B cell (primary cell): ENCODE results near the gene LRRC8D. TPM values are rescaled to one million over a fixed set of nuclear protein-coding genes. Genes with fewer than 3 reads are reported as not detected.

Experiments used
- ATAC-seq: fragments of 200-7000 bp; cut with Tn5 transposase; one replicate; pipeline ENCODE4 v1.10.0; 2021; ENCODE audit warnings: low read depth, mild to moderate bottlenecking, moderate number of reproducible peaks, moderate library complexity
- CTCF ChIA-PET: fragments of 350-600 bp; sonication (Branson Sonifier 250); formaldehyde crosslinking; loops from one replicate; lab custom pipeline; 2021; ENCODE audit warnings: antibody characterized with exemption, inconsistent platforms; lab: Charles Lee
- POLR2A ChIA-PET: fragments of 350-600 bp; sonication (Branson Sonifier 250); formaldehyde crosslinking; loops from one replicate; lab custom pipeline; 2021; ENCODE audit warnings: antibody characterized with exemption; lab: Charles Lee
- DNase-seq: peaks from one replicate; pipeline ENCODE4 v3.0.0; 2013
- H2AFZ ChIP-seq: 2 replicates; pipeline ENCODE4 v1.6.1; 2012; ENCODE audit warnings: mild to moderate bottlenecking, low read depth, low read length; ENCODE audit not compliant: insufficient read depth, poor library complexity, severe bottlenecking
- H3K27ac ChIP-seq, 2 donors: 1 replicate in 1 of 2; 2 replicates in 1 of 2; pipeline ENCODE4 v1.5.1; 2012 to 2013; ENCODE audit warnings: low read length in 2 of 2, mild to moderate bottlenecking in 2 of 2, moderate library complexity in 1 of 2
- H3K27me3 ChIP-seq, 4 experiments: fragments of 200-600 bp in 1 of 4; sonication (generic) in 1 of 4; replicated peaks in 1 of 4; 1 replicate in 2 of 4; 2 replicates in 2 of 4; pipeline versions ENCODE4 v1.6.1 to v1.7.0; 2013 to 2016; ENCODE audit warnings: low read length in 3 of 4, mild to moderate bottlenecking in 2 of 4, mixed read lengths in 1 of 4, moderate library complexity in 1 of 4; ENCODE audit not compliant: insufficient read depth in 4 of 4, control insufficient read depth in 3 of 4; ENCODE audit errors: control extremely low read depth in 1 of 4
- H3K36me3 ChIP-seq, 2 experiments: replicated peaks in 1 of 2; 1 replicate in 1 of 2; 2 replicates in 1 of 2; pipeline versions ENCODE4 v1.6.1 to v1.7.1; 2013; ENCODE audit warnings: low read length in 1 of 2; ENCODE audit not compliant: insufficient read depth in 2 of 2, control insufficient read depth in 1 of 2; ENCODE audit errors: control extremely low read depth in 1 of 2, extremely low read depth in 1 of 2
- H3K4me1 ChIP-seq, 2 donors: fragments of 200-600 bp in 1 of 2; sonication (generic) in 1 of 2; 1 replicate in 1 of 2; 2 replicates in 1 of 2; pipeline versions ENCODE4 v1.5.1 to v1.6.1; 2013 to 2017; ENCODE audit warnings: low read length in 2 of 2; ENCODE audit not compliant: control insufficient read depth in 2 of 2, insufficient read depth in 2 of 2
- H3K4me2 ChIP-seq: replicated peaks from 2 replicates; pipeline ENCODE3; 2012; ENCODE audit warnings: mild to moderate bottlenecking, low read depth, low read length; ENCODE audit not compliant: poor library complexity, severe bottlenecking
- H3K4me3 ChIP-seq, 5 experiments: fragments of 200-600 bp in 1 of 5; sonication (generic) in 1 of 5; 1 replicate in 3 of 5; 2 replicates in 2 of 5; pipeline versions ENCODE4 v1.5.1 to v1.7.0; 2011 to 2016; ENCODE audit warnings: low read length in 4 of 5, mild to moderate bottlenecking in 4 of 5, low read depth in 2 of 5, control low read depth in 1 of 5, moderate library complexity in 1 of 5; ENCODE audit not compliant: insufficient read depth in 1 of 5; ENCODE audit errors: control extremely low read depth in 1 of 5, extremely low read depth in 1 of 5
- H3K79me2 ChIP-seq: fragments of 200-600 bp; sonication (generic); one replicate; pipeline ENCODE4 v1.6.0; 2016; ENCODE audit warnings: low read length; ENCODE audit not compliant: control insufficient read depth, insufficient read depth
- H3K9ac ChIP-seq: fragments of 200-600 bp; sonication (generic); 2 replicates; pipeline ENCODE4 v1.6.1; 2017; ENCODE audit warnings: mild to moderate bottlenecking, low read length, moderate library complexity
- H3K9me3 ChIP-seq, 3 donors: one replicate each; pipeline versions ENCODE4 v1.6.1 to v1.7.1; 2013; ENCODE audit warnings: low read length in 2 of 3; ENCODE audit not compliant: control insufficient read depth in 2 of 3, insufficient read depth in 1 of 3; ENCODE audit errors: control extremely low read depth in 1 of 3
- H4K20me1 ChIP-seq: 2 replicates; pipeline ENCODE4 v1.6.0; 2012; ENCODE audit warnings: mild to moderate bottlenecking, low read length; ENCODE audit not compliant: insufficient read depth, control insufficient read depth, poor library complexity, severe bottlenecking
- H3K27ac Mint-ChIP-seq: one replicate; pipeline ENCODE4 v1.8.0; 2021; ENCODE audit warnings: mixed read lengths
- H3K27me3 Mint-ChIP-seq: one replicate; pipeline ENCODE4 v1.8.0; 2021; ENCODE audit warnings: mixed read lengths
- H3K4me1 Mint-ChIP-seq: one replicate; pipeline ENCODE4 v1.8.0; 2021; ENCODE audit warnings: mixed read lengths
- H3K4me3 Mint-ChIP-seq: one replicate; pipeline ENCODE4 v1.8.0; 2021; ENCODE audit warnings: mixed read lengths
- H3K9me3 Mint-ChIP-seq: one replicate; pipeline ENCODE4 v1.8.0; 2022; ENCODE audit warnings: mixed read lengths; ENCODE audit not compliant: insufficient read depth
- CTCF ChIP-seq: fragments of 200-600 bp; IDR thresholded peaks from one replicate; pipeline ENCODE4 v1.8.0; 2022; ENCODE audit warnings: antibody characterized with exemption, mild to moderate bottlenecking
- EZH2 ChIP-seq: IDR thresholded peaks from 2 replicates; pipeline ENCODE4 v1.6.1; 2012; ENCODE audit warnings: borderline replicate concordance, low read depth, mild to moderate bottlenecking, moderate library complexity, low read length; ENCODE audit not compliant: insufficient read depth, poor library complexity, severe bottlenecking
- WGBS: methylation state at CpG from one replicate; pipeline ENCODE4 v1.1.5; 2013; ENCODE audit warnings: missing lambda C conversion rate; ENCODE audit not compliant: insufficient coverage; 5-methylcytosine and 5-hydroxymethylcytosine counted together
- intact Hi-C: fragments of 100-400 bp; cut with micrococcal nuclease; formaldehyde crosslinking; loops from one replicate; pipeline ENCODE4 v1.10.0; 2022
- polyA plus RNA-seq: library from polyadenylated mRNA; depleted of rRNA; stranded (reverse); fragments of >200 nt; gene quantifications from 2 replicates; pipeline ENCODE4 v1.2.3, GENCODE V29; 2012
- total RNA-seq, 2 donors: library from RNA; stranded (reverse); fragments of 120-200 nt in 1 of 2; gene quantifications; 1 replicate in 1 of 2; 2 replicates in 1 of 2; pipeline versions ENCODE4 v1.2.3 to v1.2.4, GENCODE V29; 2013 to 2022

LRRC8D gene
- total and polyA plus RNA-seq, 2 donors (not counting 1 experiment from before 2014, with no cell fraction given): 23.7 to 47.0 TPM

- ATAC-seq (no peak), DNase-seq (no peak)
- WGBS: no CpG with 5 or more reads among the region's 4 CpGs
- H3K4me2 ChIP-seq: no peak overlapping the region
- no peaks in the 10 kb centered on the region for H3K9me3 ChIP-seq
- ChIA-PET POLR2A (no interaction called here), CTCF (interaction anchor here (1.0 to 3.5 kb wide), 3 partner anchors 8 to 174 kb away, joined by 3 to 23 read pairs (median 3); no protein-coding TSS in a partner anchor)
- Mint-ChIP-seq H3K4me3 (no peak overlapping the region), H3K4me1 (no peaks in the 10 kb centered on the region), H3K27ac (no peak overlapping the region), H3K27me3 (peaks cover 6% of the 10 kb centered on the region), H3K9me3 (no peaks in the 10 kb centered on the region)
- no peak for TF ChIP-seq EZH2
- intact Hi-C loops: no loop called here
- H3K9ac ChIP-seq: no peak overlapping the region
- no peak overlapping the region for H2AFZ ChIP-seq
- no peak overlapping the region for H3K27ac ChIP-seq
- no peaks in the 10 kb centered on the region for H4K20me1 ChIP-seq
- no peaks in the 10 kb centered on the region for H3K36me3 ChIP-seq
- no peaks in the 10 kb centered on the region for H3K4me1 ChIP-seq
- H3K79me2 ChIP-seq: no peaks in the 10 kb centered on the region
- no peaks in the 10 kb centered on the region for H3K27me3 ChIP-seq
- H3K4me3 ChIP-seq: no peak overlapping the region
These were observed 154.8 kb downstream of the LRRC8D start for GRCh38 chr1:89975540-89976125.

DNA sequence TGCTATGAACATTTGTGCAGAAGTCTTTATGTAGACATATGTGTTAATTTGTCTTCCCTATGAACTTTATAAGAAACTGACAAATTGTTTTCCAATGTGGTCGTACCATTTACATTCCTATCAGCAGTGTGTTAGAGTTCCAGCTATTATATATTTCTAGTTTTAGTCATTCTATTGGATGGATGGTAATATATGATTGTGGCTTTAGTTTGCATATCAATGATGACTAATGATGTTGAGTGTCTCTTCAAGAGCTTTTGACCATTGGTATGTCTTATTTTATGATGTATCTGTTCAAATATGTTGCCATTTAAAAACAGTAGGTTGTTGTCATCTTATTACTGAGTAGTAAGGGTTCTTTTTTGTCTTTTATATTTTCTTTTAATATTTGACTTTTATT lies 157.9 kb downstream of the LRRC8D start:
- no peak for DNase-seq
- H3K9me3 ChIP-seq: peaks cover 0 to under 1% (median 0%) of the 10 kb centered on the region in 3 donors
- POLR2A ChIA-PET: interaction anchor here (0.6 kb wide), 1 partner anchor 46 kb away, joined by 4 read pairs; no protein-coding TSS in a partner anchor
- no peaks in the 10 kb centered on the region for H3K4me1 Mint-ChIP-seq
- no peaks in the 10 kb centered on the region for H3K27me3 ChIP-seq
- H3K4me3 ChIP-seq: no peak overlapping the region
- CTCF ChIA-PET: interaction anchor here (3.0 kb wide), 1 partner anchor 11 kb away, joined by 12 read pairs; no protein-coding TSS in a partner anchor
- intact Hi-C loops: no loop called here
- ATAC-seq: no peak
- H3K9me3 Mint-ChIP-seq: no peaks in the 10 kb centered on the region
- peaks cover 1% of the 10 kb centered on the region for H3K27me3 Mint-ChIP-seq
- no peak overlapping the region for H3K4me3 Mint-ChIP-seq
- no peak overlapping the region for H3K27ac Mint-ChIP-seq
- no peaks in the 10 kb centered on the region for H3K4me1 ChIP-seq
- no CpG with 5 or more reads among the region's 1 CpG for WGBS
- H2AFZ ChIP-seq: no peak overlapping the region
- no peaks in the 10 kb centered on the region for H3K36me3 ChIP-seq
- no peak overlapping the region for H3K27ac ChIP-seq
- H3K79me2 ChIP-seq: no peaks in the 10 kb centered on the region
- no peak for TF ChIP-seq CTCF
- TF ChIP-seq EZH2: no peak
- no peak overlapping the region for H3K9ac ChIP-seq
- H4K20me1 ChIP-seq: no peaks in the 10 kb centered on the region
- no peak overlapping the region for H3K4me2 ChIP-seq
